GM18861 (cell line): ENCODE data around the gene NEK11.

ENCODE experiments used
- ATAC-seq: cut with Tn5 transposase; IDR thresholded peaks from one replicate; pipeline ENCODE4 v1.9.1; 2021; ENCODE audit not compliant: unreplicated experiment

NEK11 gene

GRCh38 chr3:131393868-131394267 is 367.2 kb downstream of the NEK11 start:
- ATAC-seq = no peak

- ATAC-seq = no peak
Measured at GRCh38 chr3:131394400-131394799, 367.7 kb downstream of the NEK11 start.

- no peak for ATAC-seq
Measured at GRCh38 chr3:131396170-131396569, 369.5 kb downstream of the NEK11 start.

GRCh38 chr3:131397889-131398288 is 371.2 kb downstream of the NEK11 start:
- no peak for ATAC-seq
